Thymus (tissue), 11 donors: ENCODE data around the gene SLC15A1. TPM values are rescaled to one million over a fixed set of nuclear protein-coding genes. Genes with fewer than 3 reads are reported as not detected.
A peak's percentile ranks its signal among the peaks of the same experiment; 100 is the strongest.

Experiments used
- DNase-seq, 9 donors: peaks; one replicate each; pipeline ENCODE4 v3.0.0-alpha.2; 2013; ENCODE audit warnings: low spot score in 9 of 9, low read depth in 6 of 9, missing footprints in 1 of 9
- H3K27ac ChIP-seq, 2 donors: one replicate each; pipeline ENCODE4 v1.5.1; 2013; ENCODE audit warnings: control low read depth in 1 of 2, low read depth in 1 of 2, low read length in 1 of 2, mild to moderate bottlenecking in 1 of 2, moderate library complexity in 1 of 2
- H3K27me3 ChIP-seq, 2 donors: one replicate each; pipeline ENCODE4 v1.5.1; 2013; ENCODE audit warnings: low read length in 1 of 2; ENCODE audit not compliant: control insufficient read depth in 2 of 2, insufficient read depth in 1 of 2
- H3K36me3 ChIP-seq, 2 donors: one replicate each; pipeline ENCODE4 v1.5.1; 2013; ENCODE audit warnings: low read length in 1 of 2, mild to moderate bottlenecking in 1 of 2, moderate library complexity in 1 of 2; ENCODE audit not compliant: control insufficient read depth in 2 of 2, insufficient read depth in 2 of 2
- H3K4me1 ChIP-seq, 2 donors: one replicate each; pipeline ENCODE4 v1.5.1; 2013; ENCODE audit warnings: low read length in 2 of 2; ENCODE audit not compliant: control insufficient read depth in 2 of 2, insufficient read depth in 2 of 2
- H3K4me3 ChIP-seq, 2 donors: one replicate each; pipeline ENCODE4 v1.5.1; 2013; ENCODE audit warnings: low read length in 2 of 2, control low read depth in 1 of 2, mild to moderate bottlenecking in 1 of 2
- H3K9me3 ChIP-seq, 2 donors: one replicate each; pipeline ENCODE4 v1.5.1; 2013; ENCODE audit warnings: low read length in 1 of 2, mild to moderate bottlenecking in 1 of 2; ENCODE audit not compliant: control insufficient read depth in 2 of 2, insufficient read depth in 1 of 2
- WGBS: extraction: QIAGEN DNeasy Blood & Tissue Kit; methylation state at CpG from one replicate; pipeline ENCODE4 v1.1.7; 2013; 5-methylcytosine and 5-hydroxymethylcytosine counted together
- polyA plus RNA-seq: library from polyadenylated mRNA; stranded (reverse); fragments of 200-250 nt; gene quantifications from one replicate; pipeline ENCODE4 v1.2.3, GENCODE V29; 2013
- total RNA-seq: library from RNA; stranded (reverse); fragments of 120-200 nt; gene quantifications from one replicate; pipeline ENCODE4 v1.2.4, GENCODE V29; 2013
- donor health status: healthy.

The SLC15A1 gene
- total and polyA plus RNA-seq, 2 donors: 0.80 to 1.2 TPM

- Histone ChIP-seq H3K36me3 (no peaks in the 10 kb centered on the region), H3K4me3 (no peak overlapping the region), H3K9me3 (no peaks in the 10 kb centered on the region), H3K27me3 (no peaks in the 10 kb centered on the region), H3K4me1 (peaks cover 0 to 4% of the 10 kb centered on the region in 2 donors), H3K27ac (no peak overlapping the region)
- WGBS: 91% methylated on average over 9 of the region's 9 CpGs
- no peak for DNase-seq
Measured at GRCh38 chr13:98686270-98686669, 66.2 kb downstream of the SLC15A1 start.

- Histone ChIP-seq H3K9me3 (no peaks in the 10 kb centered on the region), H3K36me3 (no peaks in the 10 kb centered on the region), H3K27me3 (no peaks in the 10 kb centered on the region), H3K4me1 (peaks cover 0 to 4% of the 10 kb centered on the region in 2 donors), H3K27ac (no peak overlapping the region), H3K4me3 (no peak overlapping the region)
- 51% methylated on average over 2 of the region's 2 CpGs for WGBS
- no peak for DNase-seq
Measured at GRCh38 chr13:98685146-98685545, 67.3 kb downstream of the SLC15A1 start.

- Histone ChIP-seq H3K27me3 (no peaks in the 10 kb centered on the region), H3K9me3 (peaks cover 0 to under 1% of the 10 kb centered on the region in 2 donors), H3K4me3 (no peak overlapping the region), H3K27ac (no peak overlapping the region), H3K4me1 (peaks cover 0 to 3% of the 10 kb centered on the region in 2 donors), H3K36me3 (no peaks in the 10 kb centered on the region)
- DNase-seq: no peak
- 95% methylated on average over 3 of the region's 3 CpGs for WGBS
Measured at GRCh38 chr13:98681049-98681448, 71.4 kb downstream of the SLC15A1 start.

- WGBS: 97% methylated on average over 8 of the region's 8 CpGs
- Histone ChIP-seq H3K4me1 (no peaks in the 10 kb centered on the region), H3K9me3 (peaks cover 0 to 8% of the 10 kb centered on the region in 2 donors), H3K27me3 (peaks cover 0 to 2% of the 10 kb centered on the region in 2 donors), H3K36me3 (no peaks in the 10 kb centered on the region), H3K4me3 (no peak overlapping the region), H3K27ac (no peak overlapping the region)
- DNase-seq: no peak
Measured at GRCh38 chr13:98678741-98679140, 73.7 kb downstream of the SLC15A1 start.

GRCh38 chr13:98677398-98677797 lies 75.1 kb downstream of the SLC15A1 start:
- WGBS: 93% methylated on average over 13 of the region's 13 CpGs
- Histone ChIP-seq H3K27ac (no peak overlapping the region), H3K9me3 (peaks cover 0 to 8% of the 10 kb centered on the region in 2 donors), H3K4me3 (no peak overlapping the region), H3K27me3 (peaks cover 0 to 2% of the 10 kb centered on the region in 2 donors), H3K36me3 (no peaks in the 10 kb centered on the region), H3K4me1 (no peaks in the 10 kb centered on the region)
- DNase-seq: no peak

- H3K9me3 ChIP-seq: peaks cover 0 to 8% of the 10 kb centered on the region in 2 donors
- DNase-seq: no peak
- H3K36me3 ChIP-seq: no peaks in the 10 kb centered on the region
- no peak overlapping the region for H3K27ac ChIP-seq
- no peak overlapping the region for H3K4me3 ChIP-seq
- peaks cover 0 to 2% of the 10 kb centered on the region in 2 donors for H3K27me3 ChIP-seq
- WGBS: 98% methylated on average over 13 of the region's 13 CpGs
- H3K4me1 ChIP-seq: no peaks in the 10 kb centered on the region
Measured at GRCh38 chr13:98676239-98676638, 76.2 kb downstream of the SLC15A1 start.

GRCh38 chr13:98675837-98676236 lies 76.6 kb downstream of the SLC15A1 start:
- Histone ChIP-seq H3K27ac (no peak overlapping the region), H3K27me3 (peaks cover 0 to 2% of the 10 kb centered on the region in 2 donors), H3K4me3 (no peak overlapping the region), H3K9me3 (peaks cover 0 to 8% of the 10 kb centered on the region in 2 donors), H3K36me3 (no peaks in the 10 kb centered on the region), H3K4me1 (no peaks in the 10 kb centered on the region)
- WGBS: 92% methylated on average over 16 of the region's 16 CpGs
- DNase-seq: no peak

GRCh38 chr13:98675066-98675465 lies 77.4 kb downstream of the SLC15A1 start:
- DNase-seq: no peak
- no peak overlapping the region for H3K4me3 ChIP-seq
- H3K27ac ChIP-seq: no peak overlapping the region
- H3K27me3 ChIP-seq: peaks cover 0 to 2% of the 10 kb centered on the region in 2 donors
- H3K9me3 ChIP-seq: peaks cover 0 to 8% of the 10 kb centered on the region in 2 donors
- H3K4me1 ChIP-seq: no peaks in the 10 kb centered on the region
- WGBS: 93% methylated on average over 11 of the region's 11 CpGs
- H3K36me3 ChIP-seq: no peaks in the 10 kb centered on the region

- H3K4me3 ChIP-seq: no peak overlapping the region
- H3K4me1 ChIP-seq: no peaks in the 10 kb centered on the region
- WGBS: 33% methylated on average over 11 of the region's 11 CpGs
- peaks cover 0 to 2% of the 10 kb centered on the region in 2 donors for H3K27me3 ChIP-seq
- peaks cover 0 to 8% of the 10 kb centered on the region in 2 donors for H3K9me3 ChIP-seq
- H3K27ac ChIP-seq: no peak overlapping the region
- peak; percentile 18 to 74 (median 35) for DNase-seq
- no peaks in the 10 kb centered on the region for H3K36me3 ChIP-seq
Measured at GRCh38 chr13:98672947-98673613, 79.4 kb downstream of the SLC15A1 start.
